DMS153 (cell line): ENCODE results near the gene LRFN5.

Experiments
- DNase-seq: peaks from one replicate; lab custom pipeline; 2025; lab: John Stamatoyannopoulos, UW

Gene LRFN5

GRCh38 chr14:41773536-41774279 lies 167.0 kb downstream of the LRFN5 start:
- no peak for DNase-seq

- DNase-seq = no peak
Observed at GRCh38 chr14:41782511-41782910, 175.8 kb downstream of the LRFN5 start.

DNA sequence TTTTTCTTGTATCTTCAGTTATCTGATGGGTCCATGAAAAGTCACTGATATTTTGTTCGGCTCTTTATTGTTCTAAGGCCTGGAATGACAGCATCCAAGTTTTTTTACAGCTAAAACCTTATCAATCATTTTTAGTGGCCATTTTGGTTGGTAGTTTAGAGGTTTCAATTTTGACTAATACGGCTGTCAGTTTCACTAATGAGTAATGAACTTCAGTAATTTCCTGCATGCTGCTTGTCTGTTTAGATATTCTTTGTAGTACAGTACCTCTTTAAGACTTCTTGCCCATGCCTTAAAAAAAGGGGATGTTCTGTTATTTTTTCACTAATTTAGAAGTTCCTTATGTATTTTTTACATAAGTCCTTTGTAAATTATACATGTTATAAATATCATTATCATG lies 176.7 kb downstream of the LRFN5 start:
- no peak for DNase-seq

- DNase-seq = peak; percentile 48
Observed at GRCh38 chr14:41785696-41786095, 179.0 kb downstream of the LRFN5 start.

- no peak for DNase-seq
Observed at GRCh38 chr14:41799817-41800216, 193.1 kb downstream of the LRFN5 start.

- no peak for DNase-seq
Observed at GRCh38 chr14:41805633-41806032, 199.0 kb downstream of the LRFN5 start.

DNA sequence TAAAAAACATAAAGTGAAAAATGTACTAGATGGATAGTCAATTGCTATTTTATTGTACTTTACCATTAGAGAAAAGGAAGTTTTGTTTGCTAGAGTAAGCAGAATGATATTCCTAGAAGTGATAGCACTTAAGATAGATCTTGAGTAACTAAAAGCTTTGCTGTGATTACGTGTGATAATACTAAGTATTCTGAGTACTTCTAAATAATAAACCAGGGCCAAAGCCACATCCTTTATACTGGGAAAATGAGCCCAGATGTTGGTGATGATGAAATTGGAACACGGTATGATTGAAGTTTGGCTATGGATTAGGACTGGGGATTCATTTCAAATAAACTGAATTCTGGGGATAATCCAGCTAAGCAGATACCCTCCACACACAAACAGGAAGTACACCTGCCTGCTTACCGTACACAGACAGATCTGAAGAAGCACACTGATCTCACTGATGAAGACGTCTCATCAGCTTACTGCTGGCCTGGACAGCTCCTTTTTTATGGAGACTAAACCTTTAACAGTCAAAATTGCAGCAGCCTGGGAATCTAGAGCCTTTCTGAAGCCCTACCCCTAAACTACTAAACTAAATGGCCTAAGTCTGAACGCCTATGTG lies 199.8 kb downstream of the LRFN5 start:
- no peak for DNase-seq

GRCh38 chr14:41810362-41810761 lies 203.7 kb downstream of the LRFN5 start:
- no peak for DNase-seq

- DNase-seq = no peak
Observed at GRCh38 chr14:41817626-41818025, 210.9 kb downstream of the LRFN5 start.

GRCh38 chr14:41824441-41824840 lies 217.8 kb downstream of the LRFN5 start:
- no peak for DNase-seq

DNA sequence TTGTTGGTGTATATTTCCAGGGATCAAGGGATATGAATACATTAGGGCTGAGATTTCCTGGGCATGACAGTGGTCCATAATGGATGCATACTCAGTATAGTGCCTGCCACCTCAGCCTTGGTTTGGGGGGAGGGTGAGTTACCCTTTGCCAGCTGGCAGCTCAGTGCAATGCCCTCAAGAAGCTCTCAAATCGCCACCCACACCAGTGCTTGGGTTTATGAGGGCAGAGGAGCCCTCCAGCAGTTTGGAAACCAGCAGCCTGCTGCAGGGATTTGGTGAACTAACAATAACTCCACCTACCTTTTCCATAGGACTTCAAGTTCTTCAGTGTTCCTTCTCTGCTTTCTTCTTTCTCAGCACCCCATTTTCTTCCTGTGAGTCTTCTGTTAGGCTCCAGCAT lies 218.9 kb downstream of the LRFN5 start:
- no peak for DNase-seq

DNA sequence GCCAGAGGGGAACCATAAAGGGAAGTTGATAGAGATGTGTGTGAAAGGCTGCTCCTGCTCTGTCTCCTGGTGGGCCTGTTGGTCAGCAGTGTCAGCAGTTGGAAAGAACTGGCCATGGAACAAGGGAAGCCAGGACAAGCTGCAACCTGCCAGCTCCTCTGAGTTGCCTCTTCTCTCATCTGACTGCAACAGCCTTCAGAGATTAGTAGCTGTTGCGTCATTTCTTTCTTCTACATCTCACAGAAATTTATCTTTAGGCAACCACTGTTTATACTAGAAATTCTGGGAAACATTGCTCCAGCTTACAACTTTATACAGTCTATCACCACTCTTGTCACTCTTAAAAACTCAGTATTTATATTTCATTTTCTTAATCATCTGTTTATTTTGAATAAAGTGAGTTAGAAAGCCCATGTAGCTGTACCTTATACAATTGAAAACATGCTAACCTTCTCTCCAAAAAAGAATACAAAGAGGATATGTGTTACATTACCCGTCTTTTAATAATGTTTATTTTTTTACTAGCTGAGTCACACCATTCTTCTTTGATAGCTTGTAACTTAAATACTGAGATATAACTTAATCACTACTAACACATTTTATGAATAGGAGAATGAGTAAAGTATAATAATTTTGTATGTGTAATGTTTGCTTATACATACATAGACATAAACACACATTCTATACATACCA lies 224.2 kb downstream of the LRFN5 start:
- peak; percentile 35 for DNase-seq

DNA sequence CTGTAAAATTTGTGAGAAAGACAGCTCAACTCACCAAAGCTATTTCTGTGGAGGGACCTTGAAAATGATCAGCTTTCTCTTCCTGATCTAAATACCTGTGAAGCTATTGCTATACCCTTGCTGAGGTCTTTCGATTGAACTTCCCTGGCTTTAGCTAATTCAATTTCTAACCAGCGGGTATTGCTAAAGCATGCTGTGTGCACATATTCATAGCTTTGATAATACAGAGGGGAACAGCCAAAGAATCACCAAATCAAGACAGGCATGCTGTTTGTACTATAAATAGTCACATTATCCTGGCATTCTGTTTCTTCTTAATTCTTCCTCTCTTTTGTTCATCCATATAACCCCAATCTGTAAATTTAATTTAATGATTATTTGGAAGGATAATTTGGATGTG lies 233.0 kb downstream of the LRFN5 start:
- no peak for DNase-seq

GRCh38 chr14:41859336-41859735 lies 252.7 kb downstream of the LRFN5 start:
- no peak for DNase-seq

- no peak for DNase-seq
Observed at GRCh38 chr14:41860586-41860985, 253.9 kb downstream of the LRFN5 start.

DNA sequence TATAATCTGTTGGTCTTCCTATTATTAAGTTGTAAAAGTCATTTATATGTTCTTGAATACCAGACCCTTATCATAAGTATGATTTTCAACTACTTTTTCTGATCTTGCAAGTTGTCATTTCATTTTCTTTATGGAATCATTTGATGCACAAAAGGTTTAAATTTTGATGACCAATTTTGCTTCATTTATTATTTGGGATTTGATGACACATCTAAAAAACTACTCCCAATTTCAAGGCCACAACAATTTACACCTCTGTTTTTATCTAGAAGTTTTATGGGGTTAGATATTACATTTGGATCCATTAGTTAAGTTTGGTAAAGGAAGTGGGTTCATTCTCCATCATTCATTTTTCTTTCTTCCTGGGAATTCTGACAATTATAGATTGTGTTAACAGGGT lies 259.2 kb downstream of the LRFN5 start:
- DNase-seq = no peak

GRCh38 chr14:41868396-41868795 lies 261.7 kb downstream of the LRFN5 start:
- no peak for DNase-seq

DNA sequence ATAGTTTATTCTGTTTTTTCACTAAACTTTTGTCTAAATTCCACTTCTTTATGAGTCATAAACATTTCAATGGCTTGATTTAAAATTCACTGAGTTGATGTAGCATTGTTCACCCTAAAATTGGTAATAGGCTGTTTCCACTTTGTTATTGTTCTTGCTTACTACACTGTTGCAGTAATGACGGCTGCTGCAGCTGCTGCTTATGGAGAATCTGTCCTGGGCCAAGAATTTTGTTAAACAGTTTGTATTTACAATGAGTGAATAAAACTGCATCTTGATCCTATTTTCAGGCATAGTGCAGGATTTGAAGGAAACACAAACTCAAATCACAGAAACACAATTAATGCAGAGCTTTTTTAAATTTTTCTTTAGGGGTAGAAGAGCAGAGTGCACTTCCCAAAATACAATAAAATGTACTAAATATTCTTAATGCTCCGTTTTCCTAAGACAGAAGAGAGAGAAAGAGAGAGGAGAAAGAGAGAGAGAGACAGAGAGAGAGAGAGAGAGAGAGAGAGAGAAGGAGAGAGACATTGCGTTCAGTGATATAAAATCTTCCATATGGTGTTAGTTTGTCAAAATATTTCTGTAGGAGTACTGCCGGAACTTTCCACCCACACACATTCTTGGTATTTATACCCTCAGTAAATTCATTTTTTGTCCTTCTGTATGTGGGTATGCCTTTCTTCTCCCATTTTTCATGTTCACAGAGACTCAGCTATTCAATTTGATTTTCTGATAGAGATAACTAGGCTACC lies 266.4 kb downstream of the LRFN5 start:
- DNase-seq = no peak

- no peak for DNase-seq
Observed at GRCh38 chr14:41873686-41874317, 267.1 kb downstream of the LRFN5 start.

GRCh38 chr14:41875116-41875515 lies 268.4 kb downstream of the LRFN5 start:
- no peak for DNase-seq

DNA sequence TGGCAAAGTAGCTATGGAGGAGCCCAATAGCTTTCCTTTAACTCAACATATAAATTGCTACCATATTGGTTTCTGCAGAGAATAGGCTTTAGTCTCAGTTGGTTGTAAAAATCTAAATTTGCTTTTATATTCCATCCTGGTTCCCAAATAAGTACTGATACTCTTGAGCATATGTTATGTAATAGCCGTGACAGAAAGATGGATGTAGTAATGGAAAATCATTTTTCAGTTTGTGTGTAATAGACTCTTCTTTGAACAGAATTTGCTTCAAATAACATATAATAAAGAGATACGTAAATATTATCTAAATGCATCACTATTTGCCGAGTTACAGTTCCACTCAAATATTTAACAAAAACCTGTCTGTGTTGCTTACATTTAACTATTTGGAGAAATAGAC lies 271.6 kb downstream of the LRFN5 start:
- DNase-seq = no peak

- DNase-seq = no peak
Observed at GRCh38 chr14:41891624-41892023, 284.9 kb downstream of the LRFN5 start.
